HUES64 (cell line): ENCODE results near the gene UBE2S.

ENCODE experiments used
- H3K27ac ChIP-seq: 2 replicates; pipeline ENCODE4 v1.7.0; 2013; ENCODE audit warnings: low read depth, low read length, inconsistent platforms
- H3K27me3 ChIP-seq: 2 replicates; pipeline ENCODE4 v1.6.1; 2013; ENCODE audit warnings: mild to moderate bottlenecking, low read length; ENCODE audit not compliant: insufficient read depth
- H3K36me3 ChIP-seq: 2 replicates; pipeline ENCODE4 v1.6.1; 2013; ENCODE audit warnings: mild to moderate bottlenecking, low read length; ENCODE audit not compliant: insufficient read depth
- H3K4me1 ChIP-seq: 2 replicates; pipeline ENCODE4 v1.6.1; 2013; ENCODE audit warnings: mild to moderate bottlenecking, low read length, moderate library complexity; ENCODE audit not compliant: insufficient read depth
- H3K4me3 ChIP-seq: 2 replicates; pipeline ENCODE4 v1.5.1; 2013; ENCODE audit warnings: mild to moderate bottlenecking, low read length, moderate library complexity
- H3K9ac ChIP-seq: 2 replicates; pipeline ENCODE4 v1.6.1; 2013; ENCODE audit warnings: mild to moderate bottlenecking, low read depth, low read length
- H3K9me3 ChIP-seq: 2 replicates; pipeline ENCODE4 v1.6.1; 2013; ENCODE audit warnings: low read depth, low read length; ENCODE audit not compliant: insufficient read depth
- WGBS: fragments of 150-250, 120-280 bp; methylation state at CpG from one replicate; pipeline ENCODE4 v1.1.7; 2013; ENCODE audit warnings: missing lambda C conversion rate; 5-methylcytosine and 5-hydroxymethylcytosine counted together

The UBE2S gene

GRCh38 chr19:55354698-55355212 is 52.8 kb downstream of the UBE2S start, which contains the start of gene COX6B2:
COX6B2 (minus strand) TSS chr19:55354719; CDS start chr19:55354521, 198 bp downstream.
- Histone ChIP-seq H3K27me3 (peaks cover 50% of the 10 kb centered on the region), H3K9ac (peak within 1 kb of the TSS; percentile 1; the same call in 1 of the 2 replicates), H3K4me1 (0 out of 2 replicates have a peak, but pooled peaks cover 11% of the 10 kb centered on the region), H3K4me3 (peak within 1 kb of the TSS; percentile 64), H3K9me3 (no peaks in the 10 kb centered on the region), H3K36me3 (no peaks in the 10 kb centered on the region), H3K27ac (no peak within 1 kb of the TSS)
- WGBS, result 3% methylated on average over 29 of the region's 43 CpGs

DNA sequence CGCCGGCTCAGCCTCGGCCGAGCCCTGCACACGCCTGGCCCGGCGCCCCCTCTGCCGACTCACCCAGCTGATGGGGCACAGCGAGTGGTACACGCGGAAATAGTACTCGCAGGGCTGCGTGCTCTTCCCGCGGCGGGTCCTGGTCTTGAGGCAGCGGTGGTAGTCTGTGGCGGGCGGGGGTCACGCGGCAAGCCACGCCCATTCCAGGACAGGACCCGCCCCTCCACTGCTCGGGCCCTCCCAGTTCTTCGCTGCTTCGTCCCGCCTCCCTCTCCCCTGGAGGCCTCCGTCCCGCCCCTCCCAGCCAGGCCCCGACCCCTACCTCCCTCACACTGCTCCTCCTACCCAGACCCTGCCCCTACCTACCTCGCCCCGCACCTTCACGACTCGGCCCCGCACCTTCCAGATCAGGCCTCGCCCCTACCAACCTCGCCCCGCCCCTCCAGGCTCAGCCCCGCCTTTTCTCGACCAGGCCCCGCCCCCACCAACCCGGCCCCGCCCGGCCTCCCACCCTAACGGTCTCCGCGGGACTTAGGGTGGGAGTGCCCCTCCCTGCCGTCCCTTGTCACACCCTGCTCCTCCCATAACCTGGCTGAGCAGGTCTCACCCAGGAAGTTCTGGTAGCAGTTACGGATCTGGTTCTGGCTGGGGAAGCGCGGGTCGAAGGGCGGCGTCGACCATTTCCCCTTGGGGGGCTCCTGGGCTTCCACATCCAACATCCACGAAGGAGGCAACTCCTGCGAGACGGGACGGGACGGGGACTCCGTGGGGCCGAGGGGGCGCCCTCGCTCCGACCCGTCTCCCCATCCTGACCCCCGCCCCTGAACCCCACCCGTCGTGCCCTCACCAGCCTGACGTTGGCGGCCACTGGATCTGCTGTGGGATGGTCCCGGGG is 53.5 kb downstream of the UBE2S start:
- peaks cover 50% of the 10 kb centered on the region for H3K27me3 ChIP-seq
- peak overlapping the region; percentile 64 for H3K4me3 ChIP-seq
- H3K27ac ChIP-seq, result no peak overlapping the region
- H3K9me3 ChIP-seq, result no peaks in the 10 kb centered on the region
- H3K4me1 ChIP-seq, result 0 out of 2 replicates have a peak, but pooled peaks cover 11% of the 10 kb centered on the region
- peak overlapping the region; percentile 1; the same call in 1 of the 2 replicates for H3K9ac ChIP-seq
- no peaks in the 10 kb centered on the region for H3K36me3 ChIP-seq
- 2% methylated on average over 72 of the region's 72 CpGs for WGBS

DNA sequence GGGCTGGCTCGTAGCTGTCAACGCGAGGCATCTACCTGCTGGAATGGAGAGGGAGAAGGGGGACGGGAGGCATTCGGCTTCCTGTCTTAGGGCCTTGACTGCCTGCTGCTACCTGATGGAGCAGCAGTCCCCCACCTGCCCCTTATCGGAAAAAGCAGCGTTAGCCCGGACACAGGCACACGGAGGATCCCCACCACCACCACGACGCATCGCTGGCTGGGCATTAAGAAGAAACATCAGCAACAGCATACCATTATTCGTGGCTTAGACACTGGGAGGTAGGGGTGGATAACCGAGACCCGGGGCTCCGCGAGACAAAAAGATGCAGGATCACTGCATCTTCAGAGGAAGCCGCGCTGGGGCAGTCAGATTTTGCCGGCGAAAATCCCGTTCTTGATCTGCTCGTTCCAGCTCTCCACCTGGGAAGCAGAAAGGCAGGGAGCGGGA is 54.2 kb downstream of the UBE2S start:
- 10% methylated on average over 24 of the region's 24 CpGs for whole genome bisulfite sequencing
- Histone ChIP-seq H3K4me3 (peak overlapping the region; percentile 64), H3K27me3 (peaks cover 50% of the 10 kb centered on the region), H3K9ac (peak overlapping the region; percentile 1; the same call in 1 of the 2 replicates), H3K4me1 (peaks cover 18% of the 10 kb centered on the region), H3K36me3 (no peaks in the 10 kb centered on the region), H3K9me3 (no peaks in the 10 kb centered on the region), H3K27ac (no peak overlapping the region)

GRCh38 chr19:55352549-55353145 is 54.9 kb downstream of the UBE2S start:
- Histone ChIP-seq H3K9me3 (no peaks in the 10 kb centered on the region), H3K27me3 (peaks cover 50% of the 10 kb centered on the region), H3K9ac (no peak overlapping the region), H3K4me1 (peaks cover 25% of the 10 kb centered on the region), H3K4me3 (0 out of 2 replicates have a peak overlapping the region, but pooled peaks have one; percentile 64), H3K27ac (no peak overlapping the region), H3K36me3 (no peaks in the 10 kb centered on the region)
- WGBS, result 73% methylated on average over 25 of the region's 25 CpGs

DNA sequence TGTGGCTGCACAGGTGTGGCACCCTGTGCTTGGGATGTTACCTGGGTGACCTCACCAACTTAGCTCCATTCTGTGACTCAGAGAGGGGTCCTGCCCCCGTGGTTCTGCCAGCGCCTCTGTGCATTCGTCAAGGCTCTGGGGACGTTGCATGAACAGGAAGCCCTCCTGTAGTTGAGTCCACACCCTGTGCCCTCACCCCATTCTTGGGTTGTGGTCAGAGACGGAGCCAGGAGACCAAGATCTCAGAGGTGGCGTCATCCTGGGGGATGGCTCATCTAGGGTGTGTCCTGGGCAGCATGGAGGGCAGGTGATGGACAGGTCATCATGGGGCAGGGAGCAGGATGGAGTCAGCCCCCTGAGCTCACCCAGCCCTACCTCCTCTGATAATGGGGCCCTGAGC is 55.5 kb downstream of the UBE2S start:
- no peaks in the 10 kb centered on the region for H3K36me3 ChIP-seq
- H3K9me3 ChIP-seq, result no peaks in the 10 kb centered on the region
- H3K27me3 ChIP-seq, result peaks cover 46% of the 10 kb centered on the region
- H3K4me1 ChIP-seq, result peaks cover 25% of the 10 kb centered on the region
- no peak overlapping the region for H3K9ac ChIP-seq
- 89% methylated on average over 6 of the region's 6 CpGs for WGBS
- H3K27ac ChIP-seq, result no peak overlapping the region
- no peak overlapping the region for H3K4me3 ChIP-seq

DNA sequence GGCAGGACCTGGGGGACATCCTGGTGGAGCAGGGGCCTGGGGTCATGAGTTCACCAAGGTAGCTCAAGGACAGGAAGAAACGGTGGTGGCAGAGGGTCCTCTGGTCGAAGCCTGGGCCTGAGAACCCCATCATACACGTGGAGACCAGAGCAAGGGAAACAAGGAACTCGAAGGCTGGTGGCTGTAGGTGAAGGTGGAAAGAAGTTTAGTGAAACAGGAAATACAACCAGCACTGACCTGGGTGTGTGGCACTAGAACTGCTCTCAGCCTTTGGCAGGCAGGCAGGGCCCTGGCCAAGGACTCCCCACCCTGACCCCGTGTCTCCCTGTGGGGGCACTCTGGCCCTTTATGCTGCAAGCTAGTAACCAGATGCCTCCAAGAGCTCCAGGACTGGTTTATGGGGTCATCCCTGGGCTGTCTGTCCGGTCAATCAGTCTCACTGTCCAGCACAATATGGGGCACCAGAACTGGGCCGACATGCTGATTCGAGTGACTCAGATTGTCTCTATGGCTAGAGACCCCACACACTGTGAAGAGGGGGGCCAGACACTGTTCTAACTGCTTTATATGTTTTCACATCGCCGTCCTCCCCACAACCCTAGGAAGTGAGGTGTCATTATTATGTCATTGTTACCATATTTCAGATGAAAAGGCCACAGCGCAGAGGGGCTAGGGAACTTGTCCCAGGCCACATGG is 56.8 kb downstream of the UBE2S start:
- H3K27me3 ChIP-seq, result peaks cover 38% of the 10 kb centered on the region
- no peak overlapping the region for H3K9ac ChIP-seq
- no peak overlapping the region for H3K27ac ChIP-seq
- H3K4me3 ChIP-seq, result no peak overlapping the region
- H3K4me1 ChIP-seq, result peaks cover 25% of the 10 kb centered on the region
- H3K36me3 ChIP-seq, result no peaks in the 10 kb centered on the region
- WGBS, result 93% methylated on average over 11 of the region's 11 CpGs
- no peaks in the 10 kb centered on the region for H3K9me3 ChIP-seq
